ENCODE measurements around the gene MEF2D.

Gene MEF2D

DNA sequence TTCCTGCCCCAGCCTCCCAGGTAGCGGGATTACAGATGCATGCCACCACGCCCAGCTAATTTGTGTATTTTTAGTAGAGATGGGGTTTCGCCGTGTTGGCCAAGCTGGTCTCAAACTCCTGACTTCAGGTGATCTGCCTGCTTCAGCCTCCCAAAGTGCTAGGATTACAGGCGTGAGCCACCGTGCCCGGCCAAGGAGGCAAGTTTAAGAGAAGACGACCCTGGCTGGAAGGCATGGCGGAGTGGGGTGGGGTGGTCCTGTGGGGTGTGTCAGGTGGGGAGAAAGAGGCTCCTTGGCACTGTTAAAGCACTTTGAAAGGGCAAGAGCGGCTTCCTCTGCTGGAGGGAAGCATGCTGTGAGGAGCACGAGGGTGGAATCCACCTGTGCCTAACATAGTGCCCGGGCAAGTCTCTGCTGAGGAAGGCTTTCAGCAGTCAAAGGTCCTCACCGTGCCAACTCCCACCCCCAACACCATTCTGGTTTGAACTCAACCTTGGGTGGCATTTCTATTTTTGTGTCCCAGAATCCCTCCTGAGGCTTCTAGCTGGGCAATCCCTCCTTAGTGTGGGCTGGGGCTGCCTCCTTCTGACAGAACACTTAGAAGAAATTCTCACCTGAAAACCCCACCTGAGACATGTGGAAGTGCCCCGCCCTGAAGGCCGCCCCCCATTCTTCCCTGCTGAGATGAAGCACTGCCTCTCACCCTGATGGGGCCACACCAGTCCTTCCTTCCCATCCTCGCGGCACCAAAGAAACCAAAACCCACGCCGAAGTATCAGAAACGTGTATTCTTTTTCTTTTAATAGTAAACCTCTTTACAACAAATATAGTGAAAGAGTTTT is 37.4 kb downstream of the MEF2D start:
- TF ChIP-seq, protein P1, sequence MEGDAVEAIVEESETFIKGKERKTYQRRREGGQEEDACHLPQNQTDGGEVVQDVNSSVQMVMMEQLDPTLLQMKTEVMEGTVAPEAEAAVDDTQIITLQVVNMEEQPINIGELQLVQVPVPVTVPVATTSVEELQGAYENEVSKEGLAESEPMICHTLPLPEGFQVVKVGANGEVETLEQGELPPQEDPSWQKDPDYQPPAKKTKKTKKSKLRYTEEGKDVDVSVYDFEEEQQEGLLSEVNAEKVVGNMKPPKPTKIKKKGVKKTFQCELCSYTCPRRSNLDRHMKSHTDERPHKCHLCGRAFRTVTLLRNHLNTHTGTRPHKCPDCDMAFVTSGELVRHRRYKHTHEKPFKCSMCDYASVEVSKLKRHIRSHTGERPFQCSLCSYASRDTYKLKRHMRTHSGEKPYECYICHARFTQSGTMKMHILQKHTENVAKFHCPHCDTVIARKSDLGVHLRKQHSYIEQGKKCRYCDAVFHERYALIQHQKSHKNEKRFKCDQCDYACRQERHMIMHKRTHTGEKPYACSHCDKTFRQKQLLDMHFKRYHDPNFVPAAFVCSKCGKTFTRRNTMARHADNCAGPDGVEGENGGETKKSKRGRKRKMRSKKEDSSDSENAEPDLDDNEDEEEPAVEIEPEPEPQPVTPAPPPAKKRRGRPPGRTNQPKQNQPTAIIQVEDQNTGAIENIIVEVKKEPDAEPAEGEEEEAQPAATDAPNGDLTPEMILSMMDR (IDR thresholded peaks at IDR 0.05; ENCODE audit: insufficient read depth, low read length, missing control alignments), result no peak
- ChIA-PET CTCF (no interaction called here), POLR2A (no interaction called here)
- DNase-seq (ENCODE audit: low read depth, low spot score), result no peak
- no peak overlapping the region for H3K4me3 ChIP-seq (ENCODE audit: low read depth, low read length)

DNA sequence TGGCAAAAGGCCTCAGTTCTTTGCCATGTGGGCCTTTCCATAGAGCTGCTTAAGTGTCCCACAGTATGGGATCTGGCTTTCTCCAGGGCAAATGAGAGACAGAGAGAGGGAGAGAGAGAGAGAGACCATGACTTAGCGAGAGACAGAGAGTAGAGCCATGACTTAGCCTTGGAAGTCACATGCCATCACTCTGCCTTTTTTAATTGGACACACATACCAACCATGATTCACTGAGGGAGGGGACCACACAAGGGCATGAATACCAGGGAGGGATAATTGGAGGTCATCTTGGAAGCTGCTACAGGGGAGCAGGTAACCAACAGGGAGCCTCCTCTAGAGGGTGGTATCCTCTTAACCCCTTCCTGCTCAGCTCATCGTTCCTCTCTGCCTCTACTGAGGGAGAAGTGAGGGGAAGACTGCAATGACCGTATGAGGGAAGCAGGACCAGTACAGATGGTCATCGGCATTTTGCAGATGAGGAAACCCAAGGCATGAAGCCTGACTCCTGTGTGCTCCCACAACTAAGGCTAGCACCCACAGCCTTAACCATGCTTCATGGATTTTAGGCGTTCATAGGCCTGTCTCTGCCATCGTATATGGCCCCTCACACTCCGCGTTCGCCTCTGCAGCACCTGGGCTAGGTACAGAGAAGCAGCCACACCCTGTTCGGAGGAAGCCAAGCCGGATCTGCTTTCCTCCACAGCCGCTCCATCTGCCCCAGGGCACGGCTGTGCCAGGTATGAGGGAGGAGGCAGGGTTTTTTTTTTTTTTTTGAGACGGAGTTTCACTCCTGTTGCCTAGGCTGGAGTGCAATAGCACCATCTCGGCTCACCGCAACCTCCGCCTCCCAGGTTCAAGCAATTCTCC is 38.6 kb downstream of the MEF2D start:
- DNase-seq (ENCODE audit: low read depth, low spot score), result no peak
- H3K4me3 ChIP-seq (ENCODE audit: low read depth, low read length), result no peak overlapping the region
- ChIA-PET POLR2A (no interaction called here), CTCF (interaction anchor here (0.5 to 5.6 kb wide), 6 partner anchors 10 to 103 kb away, joined by 3 to 40 read pairs (median 4); partner anchors contain the start of gene MEF2D)
- TF ChIP-seq, protein P1 (IDR thresholded peaks at IDR 0.05; ENCODE audit: insufficient read depth, low read length, missing control alignments), result no peak

DNA sequence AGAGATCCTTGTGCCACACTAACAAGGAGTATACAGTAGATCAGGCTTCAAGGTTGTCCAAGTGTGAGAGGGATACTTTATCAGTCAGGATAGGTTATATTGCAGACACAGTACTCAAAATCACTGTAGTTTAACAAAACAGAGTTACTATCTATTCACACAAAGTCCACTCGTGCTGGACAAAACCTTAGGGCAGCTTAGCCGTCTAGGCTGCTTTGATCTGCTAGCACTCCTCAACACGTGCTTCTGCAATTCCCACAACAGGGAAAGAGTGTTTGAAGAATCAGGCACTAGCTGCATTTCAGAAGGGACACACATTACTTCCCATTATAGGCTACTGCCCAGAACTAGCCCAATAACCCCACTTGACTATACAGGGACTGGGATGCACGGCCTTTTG is 39.5 kb downstream of the MEF2D start:
- no peak overlapping the region for H3K4me3 ChIP-seq (ENCODE audit: low read depth, low read length)
- DNase-seq (ENCODE audit: low read depth, low spot score), result no peak
- POLR2A ChIA-PET, result no interaction called here
- CTCF ChIA-PET, result interaction anchor here (0.9 to 5.6 kb wide), 6 partner anchors 9 to 79 kb away, joined by 3 to 40 read pairs (median 4); partner anchors contain the start of gene MEF2D
- TF ChIP-seq, protein P1 (IDR thresholded peaks at IDR 0.05; ENCODE audit: insufficient read depth, low read length, missing control alignments), result no peak

DNA sequence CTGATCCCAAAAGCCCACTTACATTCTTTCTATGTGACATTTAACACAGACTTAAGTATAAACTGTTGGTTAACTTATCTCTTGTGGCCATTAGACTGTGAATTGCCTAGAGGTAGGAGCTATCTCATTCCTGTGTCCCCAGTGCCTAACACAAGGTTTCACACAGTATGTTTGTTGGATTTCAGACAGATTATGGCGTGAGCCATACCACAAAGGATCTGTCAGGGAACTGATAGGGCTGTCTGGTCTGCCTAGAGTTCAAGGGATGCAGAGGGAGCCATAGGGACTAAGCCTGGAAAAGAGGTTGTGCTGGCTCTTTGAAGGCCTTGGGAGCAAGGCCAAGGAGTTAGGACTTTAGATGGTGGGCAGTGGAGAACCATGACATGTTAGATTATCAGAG is 40.0 kb downstream of the MEF2D start:
- DNase-seq (ENCODE audit: low read depth, low spot score), result no peak
- ChIA-PET POLR2A (no interaction called here), CTCF (interaction anchor here (0.9 to 5.6 kb wide), 6 partner anchors 10 to 78 kb away, joined by 3 to 40 read pairs (median 4); partner anchors contain the start of gene MEF2D)
- TF ChIP-seq, protein P1 (IDR thresholded peaks at IDR 0.05; ENCODE audit: insufficient read depth, low read length, missing control alignments), result no peak
- no peak overlapping the region for H3K4me3 ChIP-seq (ENCODE audit: low read depth, low read length)

DNA sequence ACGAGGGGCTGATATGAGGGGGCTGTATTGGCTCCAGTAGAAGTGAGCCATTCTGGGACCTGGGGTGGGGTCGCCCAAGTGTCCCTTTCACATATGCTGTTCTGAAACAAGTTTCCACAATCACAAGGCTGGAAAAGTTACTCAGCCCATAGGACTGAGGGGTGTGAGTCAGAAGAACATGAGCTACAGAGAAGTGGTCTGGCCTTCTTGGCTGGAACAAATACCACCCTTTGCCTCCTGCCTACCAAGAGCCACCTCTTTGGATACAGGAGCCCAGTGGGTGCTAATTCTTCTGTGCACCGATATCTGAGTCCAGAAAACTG is 42.4 kb downstream of the MEF2D start:
- CTCF ChIA-PET, result interaction anchor here (1.0 to 5.6 kb wide), 11 partner anchors 11 to 154 kb away, joined by 3 to 40 read pairs (median 6); no protein-coding TSS in a partner anchor
- no peak for DNase-seq (ENCODE audit: low read depth, low spot score)
- POLR2A ChIA-PET, result interaction anchor here (1.3 to 1.5 kb wide), 3 partner anchors 18 to 133 kb away, joined by 4 to 5 read pairs (median 5); partner anchors contain the start of gene NAXE
- TF ChIP-seq, protein P1 (IDR thresholded peaks at IDR 0.05; ENCODE audit: insufficient read depth, low read length, missing control alignments), result no peak
- H3K4me3 ChIP-seq (ENCODE audit: low read depth, low read length), result no peak overlapping the region

Measured in AG04449 (cell line).